GM06990 (cell line): ENCODE measurements around the gene ERRFI1.

Experiments
- DNase-seq: peaks from one replicate; pipeline ENCODE4 v3.0.0-alpha.2; 2011; ENCODE audit not compliant: insufficient read length; ENCODE audit errors: extremely low read depth
- H3K27me3 ChIP-seq: replicated peaks from 2 replicates; pipeline ENCODE4 v1.6.0; 2011; ENCODE audit warnings: low read length; ENCODE audit not compliant: control insufficient read depth, insufficient read depth
- H3K36me3 ChIP-seq: 2 replicates; pipeline ENCODE4 v1.5.1; 2011; ENCODE audit warnings: low read length; ENCODE audit not compliant: control insufficient read depth, insufficient read depth
- H3K4me3 ChIP-seq: replicated peaks from 2 replicates; pipeline ENCODE4 v1.5.1; 2011; ENCODE audit warnings: low read depth, mild to moderate bottlenecking, control low read depth, low read length
- TF ChIP-seq, protein P1 (sequence below): IDR thresholded peaks from 2 replicates; pipeline ENCODE4 v1.5.1; 2011; ENCODE audit warnings: low read length, control low read depth, mild to moderate bottlenecking, inconsistent platforms; ENCODE audit not compliant: insufficient read depth, poor library complexity, severe bottlenecking

Gene ERRFI1

DNA sequence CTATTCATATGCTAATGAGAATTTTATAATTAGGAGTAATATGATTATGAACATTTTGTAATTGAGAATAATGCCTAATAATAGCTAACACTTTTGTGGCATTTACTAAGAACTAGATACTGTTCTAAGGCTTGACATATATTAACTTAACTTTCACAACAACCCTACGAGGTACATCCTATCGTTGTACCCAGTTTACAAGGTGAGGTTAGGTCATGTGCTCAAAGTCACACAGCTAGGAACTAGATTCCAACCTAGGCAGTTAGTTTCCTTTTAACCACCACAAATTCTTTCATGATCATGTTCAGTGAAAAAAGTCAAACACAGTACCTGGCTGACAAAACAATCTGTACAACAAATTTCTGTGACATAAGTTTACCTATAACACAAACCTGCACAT, 13.0 kb upstream of the ERRFI1 start:
- TF ChIP-seq, protein P1, sequence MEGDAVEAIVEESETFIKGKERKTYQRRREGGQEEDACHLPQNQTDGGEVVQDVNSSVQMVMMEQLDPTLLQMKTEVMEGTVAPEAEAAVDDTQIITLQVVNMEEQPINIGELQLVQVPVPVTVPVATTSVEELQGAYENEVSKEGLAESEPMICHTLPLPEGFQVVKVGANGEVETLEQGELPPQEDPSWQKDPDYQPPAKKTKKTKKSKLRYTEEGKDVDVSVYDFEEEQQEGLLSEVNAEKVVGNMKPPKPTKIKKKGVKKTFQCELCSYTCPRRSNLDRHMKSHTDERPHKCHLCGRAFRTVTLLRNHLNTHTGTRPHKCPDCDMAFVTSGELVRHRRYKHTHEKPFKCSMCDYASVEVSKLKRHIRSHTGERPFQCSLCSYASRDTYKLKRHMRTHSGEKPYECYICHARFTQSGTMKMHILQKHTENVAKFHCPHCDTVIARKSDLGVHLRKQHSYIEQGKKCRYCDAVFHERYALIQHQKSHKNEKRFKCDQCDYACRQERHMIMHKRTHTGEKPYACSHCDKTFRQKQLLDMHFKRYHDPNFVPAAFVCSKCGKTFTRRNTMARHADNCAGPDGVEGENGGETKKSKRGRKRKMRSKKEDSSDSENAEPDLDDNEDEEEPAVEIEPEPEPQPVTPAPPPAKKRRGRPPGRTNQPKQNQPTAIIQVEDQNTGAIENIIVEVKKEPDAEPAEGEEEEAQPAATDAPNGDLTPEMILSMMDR, result no peak
- H3K36me3 ChIP-seq, result no peaks in the 10 kb centered on the region
- DNase-seq, result no peak

DNA sequence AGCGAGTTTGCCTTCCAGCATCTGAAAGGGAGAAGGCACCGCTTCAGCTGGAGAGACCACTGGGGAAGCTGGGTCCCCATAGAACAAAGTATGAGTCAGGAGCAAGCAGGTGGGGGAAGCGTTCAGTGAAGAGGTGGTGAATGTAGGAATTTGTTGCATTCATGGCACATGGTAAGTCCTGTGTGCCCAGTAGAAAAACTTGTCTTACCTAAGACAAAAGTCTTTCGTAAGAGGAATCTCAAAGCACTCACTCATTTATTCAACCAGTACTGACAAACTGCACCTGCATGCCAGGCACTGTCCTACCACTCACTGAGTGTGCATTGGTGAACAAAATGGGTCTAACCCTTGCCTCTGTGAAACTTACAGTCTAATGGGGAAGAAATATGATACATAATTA, 9.2 kb upstream of the ERRFI1 start:
- no peak overlapping the region for H3K4me3 ChIP-seq
- no peaks in the 10 kb centered on the region for H3K27me3 ChIP-seq
- no peaks in the 10 kb centered on the region for H3K36me3 ChIP-seq
- TF ChIP-seq, protein P1, result no peak
- DNase-seq, result no peak

More for the DNA sequence above, 13.0 kb upstream of the ERRFI1 start:
- H3K27me3 ChIP-seq, result no peaks in the 10 kb centered on the region
- no peak overlapping the region for H3K4me3 ChIP-seq

DNA sequence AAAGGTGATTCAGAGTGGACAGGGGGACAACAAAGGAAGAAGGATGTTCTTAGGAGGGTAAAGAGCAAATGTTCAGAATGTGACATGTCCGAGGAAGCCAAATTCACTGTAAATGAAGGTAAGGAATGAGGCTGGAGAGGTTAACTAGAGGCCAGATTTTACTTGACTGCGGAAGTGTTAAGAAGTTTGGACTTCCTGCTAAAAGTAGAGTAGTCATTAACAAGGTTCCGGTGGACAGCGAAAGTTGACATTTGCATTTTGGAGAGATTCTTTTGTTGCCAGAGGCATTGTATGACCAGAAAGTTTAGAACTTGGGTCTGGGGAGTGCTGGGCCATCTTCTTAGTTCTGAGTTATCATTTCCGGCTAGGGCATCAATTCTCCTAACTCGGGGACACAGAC, 7.2 kb upstream of the ERRFI1 start:
- Histone ChIP-seq H3K36me3 (no peaks in the 10 kb centered on the region), H3K4me3 (no peak overlapping the region), H3K27me3 (no peaks in the 10 kb centered on the region)
- DNase-seq, result no peak
- TF ChIP-seq, protein P1, result no peak

DNA sequence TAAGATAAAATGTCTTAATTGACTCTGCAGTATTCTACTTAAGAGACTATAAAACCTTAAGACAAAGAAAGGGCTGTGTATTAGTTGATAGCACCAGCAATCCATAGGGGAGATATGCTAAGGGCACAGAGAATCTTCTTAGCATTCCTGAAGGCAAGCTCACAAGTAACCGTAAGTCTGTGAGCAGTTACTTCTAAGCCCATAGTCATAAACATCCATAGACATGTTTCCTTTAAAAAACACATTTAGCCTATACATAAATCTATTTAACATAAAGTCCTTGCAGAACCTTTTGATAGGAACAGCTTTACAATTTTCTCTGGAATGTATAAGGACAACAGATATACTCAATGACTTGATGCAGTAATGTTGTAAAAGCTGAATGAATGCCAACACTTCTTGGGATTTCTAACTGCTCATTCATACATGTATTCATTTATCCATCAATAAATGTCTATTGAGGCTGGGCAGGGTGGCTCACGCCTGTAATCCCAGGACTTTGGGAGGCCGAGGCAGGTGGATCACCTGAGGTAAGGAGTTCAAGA, 6.3 kb upstream of the ERRFI1 start:
- H3K4me3 ChIP-seq, result no peak overlapping the region
- DNase-seq, result no peak
- TF ChIP-seq, protein P1, result no peak
- H3K36me3 ChIP-seq, result no peaks in the 10 kb centered on the region
- no peaks in the 10 kb centered on the region for H3K27me3 ChIP-seq

DNA sequence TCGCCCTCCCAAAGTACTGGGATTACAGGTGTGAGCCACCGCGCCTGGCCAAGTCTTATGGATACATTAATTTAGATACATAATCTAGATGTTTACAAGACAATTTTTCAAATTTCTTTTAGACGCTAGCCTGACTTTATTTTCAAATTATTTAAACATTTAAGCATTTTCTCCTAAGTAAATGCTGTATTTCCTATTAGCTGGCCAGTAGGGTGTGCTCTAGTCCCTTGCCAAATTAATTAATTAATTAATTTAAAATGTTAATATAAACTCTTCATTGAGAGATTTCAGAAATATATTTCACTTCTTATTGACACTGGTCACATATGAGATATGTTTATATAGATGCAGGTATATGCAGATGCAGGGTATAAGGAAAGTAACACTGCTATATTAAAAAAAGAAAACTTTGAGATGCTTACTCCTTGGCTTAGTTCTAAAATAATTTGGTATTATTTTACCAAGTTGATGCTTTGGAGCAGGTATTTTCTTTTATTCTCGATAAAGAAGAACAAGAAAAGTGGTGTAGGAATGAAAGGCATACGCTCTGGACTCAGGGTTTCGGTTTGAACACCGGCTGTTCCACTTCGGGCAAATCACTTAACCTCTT, 5.2 kb upstream of the ERRFI1 start:
- TF ChIP-seq, protein P1, result peak; percentile 46
- Histone ChIP-seq H3K4me3 (no peak overlapping the region), H3K36me3 (no peaks in the 10 kb centered on the region), H3K27me3 (no peaks in the 10 kb centered on the region; the same call in 1 of the 2 replicates)
- DNase-seq, result no peak

DNA sequence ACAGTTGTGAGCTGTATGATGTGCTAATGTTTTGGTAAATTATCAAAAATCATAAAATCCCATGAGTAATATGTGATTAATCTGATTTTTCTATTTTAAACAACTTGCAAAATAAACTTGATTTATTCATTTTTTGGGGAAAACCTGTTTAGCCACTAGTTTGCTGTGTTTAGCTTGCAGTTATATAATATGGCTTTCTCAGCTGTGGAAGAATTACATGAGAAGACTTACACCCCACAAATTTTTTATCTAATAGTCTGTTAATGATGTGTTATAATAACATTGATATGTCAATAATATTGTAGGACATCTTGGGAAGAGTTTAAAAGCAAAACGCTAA, 2.4 kb upstream of the ERRFI1 start:
- DNase-seq, result no peak
- TF ChIP-seq, protein P1, result no peak
- Histone ChIP-seq H3K4me3 (no peak overlapping the region), H3K36me3 (no peaks in the 10 kb centered on the region), H3K27me3 (no peaks in the 10 kb centered on the region; the same call in 1 of the 2 replicates)
